Common myeloid progenitor, CD34-positive (primary cell): Measurements from ENCODE around the gene DDRGK1.

Experiments used
- CTCF ChIA-PET: fragments of 350-600 bp; sonication (Branson Sonifier 250); formaldehyde crosslinking; loops from one replicate; lab custom pipeline; 2021; ENCODE audit warnings: antibody characterized with exemption; lab: Charles Lee
- POLR2A ChIA-PET: fragments of 350-600 bp; sonication (Branson Sonifier 250); formaldehyde crosslinking; loops from one replicate; lab custom pipeline; 2021; ENCODE audit warnings: antibody characterized with exemption; lab: Charles Lee
- DNase-seq, 3 donors: peaks; one replicate each; pipeline versions ENCODE4 v3.0.0 to v3.0.0-alpha.2; 2013
- H3K27ac ChIP-seq, 2 experiments: 1 replicate in 1 of 2; 2 replicates in 1 of 2; pipeline ENCODE4 v1.7.0; 2013; ENCODE audit warnings: inconsistent platforms in 2 of 2, low read length in 2 of 2, mild to moderate bottlenecking in 2 of 2, low read depth in 1 of 2, moderate library complexity in 1 of 2; ENCODE audit not compliant: severe bottlenecking in 2 of 2, insufficient read depth in 1 of 2, poor library complexity in 1 of 2
- H3K27me3 ChIP-seq, 5 experiments: replicated peaks in 2 of 5; 1 replicate in 3 of 5; 2 replicates in 2 of 5; pipeline versions ENCODE4 v1.6.1 to v1.7.0; 2013; ENCODE audit warnings: low read length in 4 of 5, mild to moderate bottlenecking in 2 of 5, moderate library complexity in 2 of 5, inconsistent platforms in 1 of 5; ENCODE audit not compliant: insufficient read depth in 5 of 5, control insufficient read depth in 4 of 5
- H3K36me3 ChIP-seq, 4 experiments: 1 replicate in 2 of 4; 2 replicates in 2 of 4; pipeline versions ENCODE4 v1.6.1 to v1.7.0; 2013; ENCODE audit warnings: low read length in 3 of 4, control low read depth in 1 of 4, mild to moderate bottlenecking in 1 of 4; ENCODE audit not compliant: control insufficient read depth in 4 of 4, insufficient read depth in 4 of 4
- H3K4me1 ChIP-seq, 4 experiments: 1 replicate in 3 of 4; 2 replicates in 1 of 4; pipeline versions ENCODE4 v1.6.1 to v1.7.1; 2013; ENCODE audit warnings: low read length in 3 of 4, mild to moderate bottlenecking in 3 of 4, control low read depth in 1 of 4, inconsistent platforms in 1 of 4, moderate library complexity in 1 of 4; ENCODE audit not compliant: control insufficient read depth in 4 of 4, insufficient read depth in 4 of 4; ENCODE audit errors: control extremely low read depth in 1 of 4
- H3K4me3 ChIP-seq, 7 experiments: 1 replicate in 4 of 7; 2 replicates in 3 of 7; pipeline versions ENCODE4 v1.5.1 to v1.7.0; 2013; ENCODE audit warnings: mild to moderate bottlenecking in 7 of 7, low read length in 6 of 7, moderate library complexity in 6 of 7, inconsistent platforms in 2 of 7, low read depth in 2 of 7, control low read depth in 1 of 7; ENCODE audit not compliant: insufficient read depth in 4 of 7, control insufficient read depth in 1 of 7; ENCODE audit errors: extremely low read depth in 1 of 7
- H3K9me3 ChIP-seq, 5 experiments: 1 replicate in 4 of 5; 2 replicates in 1 of 5; pipeline versions ENCODE4 v1.6.1 to v1.7.1; 2013; ENCODE audit warnings: low read length in 4 of 5, mild to moderate bottlenecking in 2 of 5, inconsistent platforms in 1 of 5, low read depth in 1 of 5, moderate library complexity in 1 of 5; ENCODE audit not compliant: control insufficient read depth in 4 of 5, insufficient read depth in 2 of 5; ENCODE audit errors: control extremely low read depth in 1 of 5
- WGBS: methylation state at CpG from one replicate; pipeline ENCODE4 v1.1.5; 2013; ENCODE audit not compliant: insufficient coverage; 5-methylcytosine and 5-hydroxymethylcytosine counted together

DDRGK1 gene

DNA sequence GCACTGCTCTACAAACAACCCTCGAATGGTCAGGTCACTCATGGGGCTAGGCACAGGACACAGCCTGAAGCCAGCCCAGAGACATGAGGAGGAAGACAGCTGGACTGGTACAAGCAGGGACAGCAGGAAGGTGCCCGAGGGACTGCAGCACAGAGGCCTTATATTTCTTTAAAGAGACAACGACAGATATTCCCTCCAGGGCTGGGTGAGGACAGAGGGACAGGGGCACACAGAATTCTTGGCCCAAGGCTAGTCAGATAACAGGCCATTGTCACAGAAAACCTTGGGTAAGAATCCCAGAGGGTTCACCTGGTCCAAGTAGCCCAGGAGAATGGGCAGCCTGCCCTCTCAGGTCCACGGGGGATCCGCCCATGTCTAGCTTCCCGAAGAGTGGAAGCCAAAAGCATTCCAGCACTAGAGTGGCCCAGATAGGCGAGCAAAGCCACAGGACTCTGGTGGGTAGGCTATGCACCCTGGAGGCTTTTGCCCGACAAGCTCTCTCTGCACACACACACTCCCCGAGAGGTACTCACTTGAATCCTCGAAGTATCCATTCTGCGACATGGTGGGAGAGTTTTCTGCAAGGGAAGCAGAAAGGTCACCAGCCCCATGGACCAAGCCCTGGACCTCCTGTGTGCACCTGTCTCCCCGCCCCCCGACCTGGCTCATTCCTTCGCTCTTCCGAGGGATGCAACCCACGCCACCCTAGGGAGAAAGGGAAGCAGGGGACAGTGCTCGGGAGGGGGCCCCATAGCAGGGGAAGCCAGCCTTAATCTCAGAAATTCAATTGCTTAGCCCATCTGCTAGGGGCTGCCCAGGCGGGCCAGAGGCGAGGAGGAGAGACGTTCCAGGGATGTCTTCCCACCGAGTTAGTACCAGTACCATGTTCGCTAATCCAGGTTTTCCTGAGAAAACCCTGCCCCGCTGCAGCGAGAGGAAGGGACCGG lies 32.8 kb upstream of the DDRGK1 start:
- DNase-seq, result no peak
- CTCF ChIA-PET, result interaction anchor here (0.9 to 1.5 kb wide), 3 partner anchors 14 to 37 kb away, joined by 3 read pairs; no protein-coding TSS in a partner anchor
- peak overlapping the region in 1 of 7 experiments; percentile 73 for H3K4me3 ChIP-seq
- POLR2A ChIA-PET, result no interaction called here
- peaks cover 0 to 25% (median 22%) of the 10 kb centered on the region in 4 experiments for H3K4me1 ChIP-seq
- 73% methylated on average over 22 of the region's 25 CpGs for WGBS
- no peaks in the 10 kb centered on the region for H3K9me3 ChIP-seq
- H3K27me3 ChIP-seq, result peaks cover 0 to 73% (median 32%) of the 10 kb centered on the region in 5 experiments
- no peaks in the 10 kb centered on the region for H3K36me3 ChIP-seq
- H3K27ac ChIP-seq, result no peak overlapping the region

DNA sequence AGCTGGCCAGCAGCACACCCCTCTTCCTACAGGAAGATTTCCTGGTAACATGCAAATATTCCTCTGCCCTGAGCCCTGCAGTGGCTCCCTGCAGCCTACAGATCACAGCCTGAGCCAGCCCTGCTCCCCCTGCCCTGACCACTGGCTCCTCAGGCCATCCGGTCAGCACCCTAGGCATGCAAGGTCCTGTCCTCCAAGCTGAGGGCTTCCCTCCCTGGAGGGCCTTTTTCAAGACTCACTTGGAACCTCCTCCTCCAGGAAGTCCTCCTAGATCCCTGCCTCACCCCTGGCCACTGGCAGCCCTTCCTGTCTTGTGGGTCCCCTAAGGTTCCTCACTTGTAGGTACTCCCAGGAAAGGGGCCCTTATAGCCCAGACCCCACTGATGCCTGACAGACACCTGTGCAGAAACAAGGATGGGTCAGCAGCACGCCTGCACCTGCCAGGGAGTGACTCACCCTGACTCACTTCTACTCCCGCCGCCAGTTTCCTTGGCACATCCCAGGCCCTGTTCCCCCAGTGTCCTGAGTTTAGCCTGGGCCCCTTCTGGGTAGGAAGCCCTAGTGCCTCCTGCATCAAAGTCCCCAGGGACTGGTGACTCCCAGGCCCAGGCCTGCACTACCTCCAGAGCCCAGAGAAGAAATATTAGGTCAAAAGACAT lies 31.3 kb upstream of the DDRGK1 start:
- Histone ChIP-seq H3K27ac (no peak overlapping the region), H3K36me3 (no peaks in the 10 kb centered on the region), H3K27me3 (peaks cover 0 to 60% (median 27%) of the 10 kb centered on the region in 5 experiments), H3K4me1 (peaks cover 0 to 25% (median 22%) of the 10 kb centered on the region in 4 experiments), H3K9me3 (no peaks in the 10 kb centered on the region), H3K4me3 (no peak overlapping the region)
- DNase-seq, result no peak
- ChIA-PET POLR2A (no interaction called here), CTCF (interaction anchor here (0.9 to 1.5 kb wide), 3 partner anchors 18 to 36 kb away, joined by 3 read pairs; no protein-coding TSS in a partner anchor)
- 94% methylated on average over 3 of the region's 4 CpGs for WGBS

DNA sequence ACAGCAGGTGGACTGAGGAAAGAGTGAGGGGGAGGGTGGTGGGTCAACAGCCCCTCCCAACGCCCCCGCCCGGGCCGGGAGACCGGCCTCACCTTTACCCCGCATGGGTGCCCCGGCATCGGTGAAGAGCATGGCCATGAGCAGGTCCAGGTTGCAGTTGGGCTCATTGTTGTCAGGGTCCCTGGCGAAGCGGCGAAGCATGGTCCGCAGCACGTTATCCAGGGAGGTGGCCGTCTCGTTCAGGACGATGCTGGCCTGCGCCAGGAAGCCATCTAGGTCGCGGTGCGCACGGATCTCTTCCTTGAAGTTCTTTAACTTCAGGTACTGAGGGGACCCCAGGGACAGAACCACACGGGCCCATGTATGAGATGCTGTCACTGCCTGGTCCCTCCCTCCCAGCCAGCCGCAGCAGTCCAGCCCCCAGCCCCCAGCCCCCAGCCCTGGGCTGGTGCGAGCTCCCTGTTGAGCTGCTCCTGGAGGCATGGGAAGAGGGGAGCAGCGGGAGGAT lies 29.6 kb upstream of the DDRGK1 start:
- 96% methylated on average over 23 of the region's 25 CpGs for WGBS
- no peaks in the 10 kb centered on the region for H3K36me3 ChIP-seq
- no peak for DNase-seq
- peaks cover 0 to 15% (median 12%) of the 10 kb centered on the region in 4 experiments for H3K4me1 ChIP-seq
- CTCF ChIA-PET, result no interaction called here
- H3K27me3 ChIP-seq, result peaks cover 0 to 43% (median 15%) of the 10 kb centered on the region in 5 experiments
- no peak overlapping the region for H3K27ac ChIP-seq
- POLR2A ChIA-PET, result no interaction called here
- no peak overlapping the region for H3K4me3 ChIP-seq
- no peaks in the 10 kb centered on the region for H3K9me3 ChIP-seq

DNA sequence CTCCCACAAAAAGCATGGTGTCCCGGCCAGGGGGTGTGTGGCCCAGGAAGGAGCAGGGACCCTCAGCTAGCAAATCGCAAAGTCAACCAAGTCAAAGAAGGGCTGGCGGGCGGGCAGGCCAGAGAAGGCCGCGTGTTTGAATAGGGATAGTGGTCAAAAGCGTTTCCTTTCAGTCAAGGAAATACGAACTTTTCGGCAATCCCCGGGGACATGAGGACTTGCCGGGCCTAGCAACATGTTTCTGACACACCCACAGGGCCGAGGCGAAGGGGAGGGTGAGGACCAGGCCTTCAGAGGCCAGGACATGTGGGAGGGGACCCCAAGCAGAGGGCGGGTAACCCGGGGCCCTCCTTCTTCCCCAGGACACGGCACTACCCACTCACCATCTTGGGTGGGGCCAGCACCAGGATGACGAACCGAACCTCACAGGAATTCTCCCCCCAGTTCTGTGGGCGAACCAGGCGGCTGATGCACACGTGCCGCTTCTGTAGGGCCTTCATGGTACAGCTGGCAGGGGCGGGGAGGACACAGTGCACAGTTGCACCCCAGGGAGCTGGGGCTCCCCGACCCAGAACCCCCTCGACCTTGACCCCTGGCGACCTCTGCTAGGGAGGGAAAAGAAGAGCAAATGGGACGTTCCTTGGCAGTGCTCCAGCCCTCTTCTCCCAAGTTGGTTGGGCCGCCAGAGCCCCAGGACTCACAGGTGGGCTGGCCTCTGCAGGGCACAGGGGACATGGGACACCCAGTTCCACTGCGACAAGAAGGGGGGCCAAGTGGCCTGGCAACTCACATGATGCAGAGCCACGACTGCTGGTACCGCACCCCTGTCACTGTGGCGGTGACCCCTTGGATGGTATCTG lies 28.9 kb upstream of the DDRGK1 start:
- 91% methylated on average over 31 of the region's 32 CpGs for WGBS
- DNase-seq, result no peak
- Histone ChIP-seq H3K36me3 (no peaks in the 10 kb centered on the region), H3K9me3 (no peaks in the 10 kb centered on the region), H3K4me3 (no peak overlapping the region), H3K27me3 (peaks cover 0 to 36% (median 15%) of the 10 kb centered on the region in 5 experiments), H3K27ac (no peak overlapping the region), H3K4me1 (peaks cover 0 to 8% (median 7%) of the 10 kb centered on the region in 4 experiments)
- ChIA-PET POLR2A (no interaction called here), CTCF (no interaction called here)

DNA sequence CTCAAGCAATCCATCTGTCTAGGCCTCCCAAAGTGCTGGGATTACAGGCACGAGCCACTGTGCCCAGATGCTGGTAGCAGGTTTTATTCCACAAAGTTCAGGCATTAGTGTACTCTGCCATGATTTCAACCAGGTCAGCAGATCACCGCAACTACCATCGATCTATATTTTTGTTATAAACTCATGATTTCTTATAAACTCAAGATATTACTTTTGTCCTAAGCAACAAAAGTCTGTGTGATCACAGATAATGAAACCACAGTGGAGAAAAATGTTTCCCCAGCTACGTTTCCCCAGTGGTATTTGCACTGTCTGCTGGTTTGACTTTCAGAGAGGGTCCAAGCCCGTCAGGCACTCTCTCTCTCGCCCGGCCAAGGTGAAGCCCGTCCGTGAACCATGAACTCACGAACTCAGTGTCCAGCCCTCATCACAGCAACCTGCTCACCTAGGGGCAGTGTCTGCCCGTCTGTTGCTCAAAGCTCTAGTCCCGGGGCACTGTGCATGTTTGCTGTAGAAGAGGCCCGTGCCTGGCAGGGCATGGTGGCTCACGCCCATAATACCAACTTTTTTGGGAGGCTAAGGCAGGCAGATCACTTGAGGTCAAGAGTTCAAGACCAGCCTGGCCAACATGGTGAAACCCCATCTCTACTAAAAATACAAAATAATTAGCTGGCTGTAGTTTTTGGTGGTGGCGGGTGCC lies 27.6 kb upstream of the DDRGK1 start:
- no peaks in the 10 kb centered on the region for H3K4me1 ChIP-seq
- WGBS, result 97% methylated on average over 12 of the region's 15 CpGs
- ChIA-PET POLR2A (interaction anchor here (0.7 kb wide), 1 partner anchor 480 kb away, joined by 3 read pairs; no protein-coding TSS in a partner anchor), CTCF (interaction anchor here (1.1 kb wide), 1 partner anchor 11 kb away, joined by 3 read pairs; no protein-coding TSS in a partner anchor)
- DNase-seq, result no peak
- no peaks in the 10 kb centered on the region for H3K9me3 ChIP-seq
- H3K4me3 ChIP-seq, result no peak overlapping the region
- H3K36me3 ChIP-seq, result peaks cover 0 to 4% (median under 1%) of the 10 kb centered on the region in 4 experiments
- H3K27ac ChIP-seq, result no peak overlapping the region
- peaks cover 0 to 23% (median 7%) of the 10 kb centered on the region in 5 experiments for H3K27me3 ChIP-seq

DNA sequence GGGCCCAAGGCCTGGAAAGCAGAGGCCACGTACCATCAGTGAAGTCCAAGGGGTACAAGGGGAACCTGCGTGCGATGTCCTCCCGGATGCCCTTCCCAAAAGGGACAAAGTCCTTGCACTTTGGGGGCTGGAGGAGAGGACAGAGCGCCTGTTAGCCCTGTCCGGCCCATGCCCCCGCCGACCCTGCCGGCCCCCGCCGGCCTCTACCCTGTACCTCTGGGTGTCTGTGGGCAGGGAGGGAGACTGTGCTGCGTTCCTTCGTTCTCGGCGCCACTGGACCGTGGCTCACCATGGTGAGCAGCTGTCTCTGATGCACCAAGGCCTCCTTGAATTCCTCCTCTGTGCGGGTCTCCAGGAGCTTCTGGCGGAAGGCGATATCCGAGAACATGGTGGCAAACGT lies 26.6 kb upstream of the DDRGK1 start:
- 93% methylated on average over 19 of the region's 21 CpGs for WGBS
- ChIA-PET POLR2A (no interaction called here), CTCF (interaction anchor here (0.6 to 1.1 kb wide), 2 partner anchors 10 to 460 kb away, joined by 3 to 4 read pairs; no protein-coding TSS in a partner anchor)
- H3K27ac ChIP-seq, result no peak overlapping the region
- H3K36me3 ChIP-seq, result peaks cover 0 to 8% (median 3%) of the 10 kb centered on the region in 4 experiments
- no peaks in the 10 kb centered on the region for H3K4me1 ChIP-seq
- no peak overlapping the region for H3K4me3 ChIP-seq
- no peaks in the 10 kb centered on the region for H3K9me3 ChIP-seq
- no peak for DNase-seq
- peaks cover 0 to 15% (median 3%) of the 10 kb centered on the region in 5 experiments for H3K27me3 ChIP-seq
